H1 (cell line): ENCODE measurements around the gene APOL4.

Experiments
- ASH2L ChIP-seq: fragments of 200-600, 300-600 bp; sonication (generic); IDR thresholded peaks from one replicate; pipeline ENCODE4 v1.7.1; 2017; ENCODE audit warnings: low read length
- CEBPB ChIP-seq: IDR thresholded peaks from 2 replicates; pipeline ENCODE4 v1.6.1; 2012; ENCODE audit warnings: low read depth, low read length
- EZH2 ChIP-seq: fragments of 200-600 bp; sonication (generic); IDR thresholded peaks from 2 replicates; pipeline ENCODE4 v1.7.1; 2012; ENCODE audit warnings: low read depth, mild to moderate bottlenecking, moderate library complexity, low read length, inconsistent platforms; ENCODE audit not compliant: severe bottlenecking
- GABPA ChIP-seq: IDR thresholded peaks from 2 replicates; pipeline ENCODE4 v1.6.1; 2011; ENCODE audit warnings: mild to moderate bottlenecking, low read length, moderate library complexity, borderline replicate concordance; ENCODE audit not compliant: insufficient read depth
- KDM5A ChIP-seq: fragments of 200-600 bp; IDR thresholded peaks from 2 replicates; pipeline ENCODE4 v1.7.1; 2012; ENCODE audit warnings: mild to moderate bottlenecking, low read length, inconsistent platforms, mixed read lengths
- NRF1 ChIP-seq: IDR thresholded peaks from 2 replicates; pipeline ENCODE4 v1.6.1; 2011; ENCODE audit warnings: mild to moderate bottlenecking, low read depth, low read length, improper control_type of control experiment
- POLR2AphosphoS5 ChIP-seq: IDR thresholded peaks from 2 replicates; pipeline ENCODE4 v1.6.1; 2011; ENCODE audit warnings: low read depth, low read length
- TF ChIP-seq, protein P1 (sequence below): IDR thresholded peaks from 2 replicates; pipeline ENCODE4 v1.6.1; 2012; ENCODE audit warnings: inconsistent platforms
- TF ChIP-seq, protein P2 (sequence below), 3 experiments: IDR thresholded peaks; 1 replicate in 2 of 3; 2 replicates in 1 of 3; pipeline versions ENCODE4 v1.5.1 to v1.6.1; 2011; ENCODE audit warnings: low read length in 3 of 3, mild to moderate bottlenecking in 3 of 3, inconsistent platforms in 2 of 3, low read depth in 1 of 3, moderate library complexity in 1 of 3; ENCODE audit not compliant: insufficient read depth in 1 of 3; ENCODE audit errors: control extremely low read depth in 1 of 3
- TF ChIP-seq, protein P3 (sequence below): IDR thresholded peaks from 2 replicates; pipeline ENCODE4 v1.6.1; 2011; ENCODE audit warnings: low read depth, mild to moderate bottlenecking, low read length; ENCODE audit not compliant: insufficient read depth

DNA sequence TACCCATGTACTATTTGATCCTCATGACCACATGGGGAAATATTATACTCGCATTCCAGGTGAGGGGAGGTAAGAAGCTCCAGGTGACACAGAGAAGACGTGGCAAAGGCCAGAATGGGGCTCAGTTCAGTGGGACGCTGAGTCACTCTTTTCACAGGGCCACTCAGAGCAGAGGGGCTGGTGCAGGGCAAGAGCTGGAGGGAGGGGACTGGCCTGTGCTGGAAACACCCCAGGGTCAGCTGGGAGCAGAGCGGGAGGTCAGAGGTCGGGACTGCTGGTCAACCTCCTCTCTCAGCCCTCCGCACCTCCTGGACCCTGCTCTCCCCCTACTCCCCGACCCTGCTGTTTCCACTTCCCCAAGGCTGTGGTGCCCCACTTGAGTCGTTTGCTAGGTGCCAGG, 53.2 kb downstream of the APOL4 start:
- TF ChIP-seq KDM5A (no peak), GABPA (no peak), CEBPB (no peak), EZH2 (no peak), POLR2AphosphoS5 (no peak), ASH2L (no peak), NRF1 (no peak)
- TF ChIP-seq, protein P1, sequence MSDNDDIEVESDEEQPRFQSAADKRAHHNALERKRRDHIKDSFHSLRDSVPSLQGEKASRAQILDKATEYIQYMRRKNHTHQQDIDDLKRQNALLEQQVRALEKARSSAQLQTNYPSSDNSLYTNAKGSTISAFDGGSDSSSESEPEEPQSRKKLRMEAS: no peak
- TF ChIP-seq, protein P2, sequence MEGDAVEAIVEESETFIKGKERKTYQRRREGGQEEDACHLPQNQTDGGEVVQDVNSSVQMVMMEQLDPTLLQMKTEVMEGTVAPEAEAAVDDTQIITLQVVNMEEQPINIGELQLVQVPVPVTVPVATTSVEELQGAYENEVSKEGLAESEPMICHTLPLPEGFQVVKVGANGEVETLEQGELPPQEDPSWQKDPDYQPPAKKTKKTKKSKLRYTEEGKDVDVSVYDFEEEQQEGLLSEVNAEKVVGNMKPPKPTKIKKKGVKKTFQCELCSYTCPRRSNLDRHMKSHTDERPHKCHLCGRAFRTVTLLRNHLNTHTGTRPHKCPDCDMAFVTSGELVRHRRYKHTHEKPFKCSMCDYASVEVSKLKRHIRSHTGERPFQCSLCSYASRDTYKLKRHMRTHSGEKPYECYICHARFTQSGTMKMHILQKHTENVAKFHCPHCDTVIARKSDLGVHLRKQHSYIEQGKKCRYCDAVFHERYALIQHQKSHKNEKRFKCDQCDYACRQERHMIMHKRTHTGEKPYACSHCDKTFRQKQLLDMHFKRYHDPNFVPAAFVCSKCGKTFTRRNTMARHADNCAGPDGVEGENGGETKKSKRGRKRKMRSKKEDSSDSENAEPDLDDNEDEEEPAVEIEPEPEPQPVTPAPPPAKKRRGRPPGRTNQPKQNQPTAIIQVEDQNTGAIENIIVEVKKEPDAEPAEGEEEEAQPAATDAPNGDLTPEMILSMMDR (IDR thresholded peaks at IDR 0.05; ENCODE audit: control extremely low read depth in 1 of 3, insufficient read depth in 1 of 3, low read depth in 1 of 3, low read length in 3 of 3): no peak
- TF ChIP-seq, protein P3, sequence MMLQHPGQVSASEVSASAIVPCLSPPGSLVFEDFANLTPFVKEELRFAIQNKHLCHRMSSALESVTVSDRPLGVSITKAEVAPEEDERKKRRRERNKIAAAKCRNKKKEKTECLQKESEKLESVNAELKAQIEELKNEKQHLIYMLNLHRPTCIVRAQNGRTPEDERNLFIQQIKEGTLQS: no peak
